Inflammatory macrophage treated with lipopolysaccharide for 4 hours (primary cell): Measurements from ENCODE around the gene SLCO2B1.
A peak's percentile ranks its signal among the peaks of the same experiment; 100 is the strongest.

ENCODE experiments used
- DNase-seq: peaks from one replicate; pipeline ENCODE4 v3.0.0-alpha.2; 2020

SLCO2B1 gene

GRCh38 chr11:75163921-75164849, 13.3 kb downstream of the SLCO2B1 start:
- DNase-seq = no peak

GRCh38 chr11:75165721-75166120, 14.8 kb downstream of the SLCO2B1 start:
- no peak for DNase-seq

- DNase-seq = no peak
Observed at GRCh38 chr11:75166791-75167190, 15.9 kb downstream of the SLCO2B1 start.

GRCh38 chr11:75167617-75168016, 16.7 kb downstream of the SLCO2B1 start:
- DNase-seq = no peak

- DNase-seq = no peak
Observed at GRCh38 chr11:75169101-75169885, 18.4 kb downstream of the SLCO2B1 start.

- no peak for DNase-seq
Observed at GRCh38 chr11:75170516-75171201, 19.8 kb downstream of the SLCO2B1 start.

- no peak for DNase-seq
Observed at GRCh38 chr11:75173336-75173735, 22.4 kb downstream of the SLCO2B1 start.

GRCh38 chr11:75174781-75175370, 24.0 kb downstream of the SLCO2B1 start:
- peak; percentile 93 for DNase-seq

DNA sequence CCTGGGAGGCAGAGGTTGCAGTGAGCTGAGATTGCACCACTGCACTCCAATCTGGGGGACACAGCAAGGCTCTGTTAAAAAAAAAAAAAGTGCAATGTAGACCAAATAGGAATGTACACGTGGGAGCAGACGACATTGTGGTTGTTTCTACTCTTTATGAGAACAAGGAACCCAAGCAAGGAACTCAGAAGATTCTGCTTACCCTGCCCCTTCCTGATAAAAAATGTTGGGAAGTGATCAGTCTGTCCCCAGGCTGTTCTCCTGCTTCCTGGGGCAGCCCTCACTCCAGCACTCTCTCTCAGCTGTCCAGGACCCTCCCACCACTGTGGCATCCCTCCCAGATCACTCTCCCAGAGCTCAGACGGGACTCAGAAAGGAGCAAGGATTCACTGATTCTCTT, 31.8 kb downstream of the SLCO2B1 start:
- peak; percentile 26 for DNase-seq

GRCh38 chr11:75184051-75184450, 33.1 kb downstream of the SLCO2B1 start:
- no peak for DNase-seq

GRCh38 chr11:75184757-75185425, 34.0 kb downstream of the SLCO2B1 start:
- DNase-seq = peak; percentile 55

- no peak for DNase-seq
Observed at GRCh38 chr11:75185866-75186265, 35.0 kb downstream of the SLCO2B1 start.

DNA sequence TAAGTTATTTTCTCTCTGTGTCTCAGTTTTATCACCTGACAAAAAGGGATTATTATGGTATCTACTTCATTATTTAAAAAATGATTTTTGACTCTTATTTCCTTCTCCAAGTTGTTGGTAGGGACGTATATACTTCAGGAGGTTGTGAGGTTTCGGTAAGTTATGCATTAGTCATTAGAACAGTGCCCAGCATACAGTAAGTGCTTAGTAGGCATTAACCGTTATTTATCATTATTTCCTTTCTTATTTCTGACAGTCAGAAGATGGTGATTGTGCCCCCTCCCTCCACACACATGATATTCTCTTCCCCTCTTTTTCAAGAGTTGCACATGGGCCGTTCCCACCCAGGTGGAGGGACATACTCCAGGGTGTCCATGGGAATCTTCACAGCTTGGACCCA, 36.1 kb downstream of the SLCO2B1 start:
- no peak for DNase-seq

DNA sequence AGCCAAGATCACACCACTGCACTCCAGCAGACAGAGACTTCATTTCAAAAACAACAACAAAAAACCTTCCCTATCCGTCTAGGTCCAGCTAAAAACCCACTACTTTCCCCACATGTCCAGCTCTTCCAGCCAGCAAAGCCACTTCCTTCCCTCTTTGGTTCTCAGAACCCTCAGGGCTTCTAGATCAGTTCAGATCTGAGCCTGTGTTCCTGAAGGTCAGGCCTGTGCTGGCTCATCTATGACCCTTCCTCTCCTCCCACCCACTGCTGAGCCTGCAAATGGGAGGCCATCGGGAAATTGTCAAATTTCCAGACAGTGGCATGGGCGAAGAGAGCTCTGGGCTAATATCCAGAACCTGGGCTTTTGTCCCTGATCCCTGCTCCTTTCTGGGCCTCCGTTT, 37.8 kb downstream of the SLCO2B1 start:
- DNase-seq = peak; percentile 78

DNA sequence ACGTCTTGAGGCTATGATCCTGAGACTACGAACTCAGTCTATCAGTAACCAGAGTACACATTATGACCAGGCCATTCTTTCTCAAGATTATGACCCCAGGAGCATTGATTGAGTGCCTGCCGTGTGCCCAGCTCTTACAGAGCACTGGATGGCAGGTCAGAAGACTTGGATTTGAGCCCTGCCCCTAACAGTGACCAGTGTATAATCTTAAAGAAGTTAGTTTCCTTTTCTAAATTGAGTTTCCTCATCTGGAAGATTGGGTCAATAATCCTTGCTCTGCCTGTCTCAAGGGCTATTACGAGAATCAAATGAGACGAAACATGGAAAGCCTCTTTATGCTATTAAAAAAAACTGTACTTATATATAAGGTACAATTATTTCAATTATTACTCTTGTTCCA, 38.2 kb downstream of the SLCO2B1 start:
- DNase-seq = peak; percentile 83

GRCh38 chr11:75189911-75190310, 39.0 kb downstream of the SLCO2B1 start:
- no peak for DNase-seq

DNA sequence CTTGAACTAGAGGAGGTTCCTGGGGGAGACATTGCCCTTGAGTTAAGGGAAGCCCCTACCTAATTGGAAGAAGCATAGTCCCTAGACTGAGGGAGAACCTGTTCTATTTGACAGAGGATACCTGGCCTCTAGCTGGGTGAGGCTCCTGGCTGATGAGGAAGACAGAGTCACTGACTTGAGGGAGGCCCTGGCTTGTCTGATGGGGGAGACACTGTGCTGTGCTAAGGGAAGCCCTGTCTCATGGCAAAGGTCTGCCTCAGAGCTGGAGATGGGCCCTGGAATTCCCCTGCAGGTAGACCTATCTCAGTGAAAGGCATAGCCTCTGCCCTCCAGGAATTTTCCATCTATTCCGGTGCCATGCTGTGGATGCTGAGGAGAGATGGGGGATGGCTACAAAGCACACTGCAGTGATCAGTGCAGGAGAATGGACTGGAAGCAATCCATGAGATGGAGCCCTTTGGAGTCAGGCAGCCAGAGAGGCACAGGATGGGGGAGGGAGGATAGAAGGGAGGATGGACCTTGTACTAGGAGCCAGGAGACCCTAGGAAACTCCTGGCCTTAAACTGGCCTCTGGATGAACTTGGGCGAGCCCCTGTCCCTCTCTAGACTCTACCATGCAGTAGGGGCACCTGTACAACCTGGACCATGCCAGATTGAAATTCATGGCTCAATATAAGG, 39.9 kb downstream of the SLCO2B1 start:
- no peak for DNase-seq

GRCh38 chr11:75191330-75191717, 40.4 kb downstream of the SLCO2B1 start:
- no peak for DNase-seq

GRCh38 chr11:75193271-75193670, 42.4 kb downstream of the SLCO2B1 start:
- no peak for DNase-seq

DNA sequence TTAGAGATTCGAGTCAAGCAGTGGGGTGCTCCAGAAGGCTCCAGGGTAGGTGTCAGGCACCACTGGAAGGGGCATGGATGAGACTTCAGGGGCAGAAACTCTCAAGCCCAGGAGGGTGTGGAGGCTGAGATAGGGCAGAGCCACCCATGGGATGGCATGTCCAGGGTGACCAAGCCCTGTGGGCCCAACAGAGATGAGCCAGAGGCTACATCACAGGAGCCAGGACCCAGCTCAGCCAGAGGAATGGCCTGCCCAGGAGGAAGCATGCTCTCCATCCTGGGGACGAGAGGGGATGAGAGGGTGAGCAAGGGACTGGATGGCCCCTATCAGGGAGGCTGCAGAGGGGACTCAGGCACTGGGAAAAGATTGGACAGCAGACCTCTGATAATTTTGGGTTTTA, 42.8 kb downstream of the SLCO2B1 start:
- no peak for DNase-seq

- DNase-seq = no peak
Observed at GRCh38 chr11:75194147-75194546, 43.2 kb downstream of the SLCO2B1 start.
